Endothelial cell (in vitro differentiated cells): ENCODE measurements around the gene DERL3. TPM values are rescaled to one million over a fixed set of nuclear protein-coding genes. Genes with fewer than 3 reads are reported as not detected.
"Not testable (repeated sequence)": the region's sequence is repeated elsewhere in the genome, so short reads cannot be mapped to it uniquely, and the experiment has no call there.

ENCODE experiments used
- DNase-seq: peaks from one replicate; pipeline ENCODE4 v3.0.0; 2021; ENCODE audit warnings: low spot score
- H3K27ac Mint-ChIP-seq: one replicate; pipeline ENCODE4 v1.8.0; 2021; ENCODE audit warnings: mixed read lengths, inconsistent platforms; ENCODE audit not compliant: unreplicated experiment
- H3K27me3 Mint-ChIP-seq: one replicate; pipeline ENCODE4 v1.8.0; 2021; ENCODE audit warnings: mild to moderate bottlenecking, moderate library complexity, mixed read lengths, inconsistent platforms; ENCODE audit not compliant: unreplicated experiment
- H3K36me3 Mint-ChIP-seq: one replicate; pipeline ENCODE4 v1.8.0; 2021; ENCODE audit warnings: mild to moderate bottlenecking, low read depth, mixed read lengths, inconsistent platforms; ENCODE audit not compliant: unreplicated experiment
- H3K4me1 Mint-ChIP-seq: one replicate; pipeline ENCODE4 v1.8.0; 2021; ENCODE audit warnings: mild to moderate bottlenecking, mixed read lengths, inconsistent platforms; ENCODE audit not compliant: unreplicated experiment
- H3K4me3 Mint-ChIP-seq: one replicate; pipeline ENCODE4 v1.8.0; 2021; ENCODE audit warnings: mild to moderate bottlenecking, mixed read lengths, inconsistent platforms; ENCODE audit not compliant: unreplicated experiment
- H3K9me3 Mint-ChIP-seq: one replicate; pipeline ENCODE4 v1.8.0; 2021; ENCODE audit warnings: mixed read lengths, inconsistent platforms; ENCODE audit not compliant: unreplicated experiment
- CTCF ChIP-seq: fragments of 200-600 bp; sonication (generic); IDR thresholded peaks from one replicate; pipeline ENCODE4 v1.5.0; 2021; ENCODE audit warnings: antibody characterized with exemption; ENCODE audit not compliant: unreplicated experiment
- total RNA-seq: library from RNA; stranded (reverse); fragmentation: NEBNext Ultra II Directional; extraction: Animal tissue kit (Norgen Biotek cat#: 25700); gene quantifications from one replicate; pipeline ENCODE4 v1.2.1, GENCODE V29; 2021; ENCODE audit not compliant: unreplicated experiment

DERL3 gene
- total RNA-seq, 1 donor from 2014 or later: 1.3 TPM

- Mint-ChIP-seq H3K4me1 (no peaks in the 10 kb centered on the region), H3K27ac (no peak overlapping the region), H3K36me3 (peaks cover 24% of the 10 kb centered on the region), H3K4me3 (no peak overlapping the region), H3K9me3 (no peaks in the 10 kb centered on the region), H3K27me3 (peaks cover 3% of the 10 kb centered on the region)
- TF ChIP-seq CTCF: no peak
- no peak for DNase-seq
Measured at GRCh38 chr22:23877566-23877965, 38.8 kb upstream of the DERL3 start.

GRCh38 chr22:23875801-23876200 is 37.0 kb upstream of the DERL3 start:
- TF ChIP-seq CTCF: no peak
- Mint-ChIP-seq H3K4me1 (no peaks in the 10 kb centered on the region), H3K4me3 (no peak overlapping the region), H3K36me3 (peaks cover 15% of the 10 kb centered on the region), H3K27me3 (peaks cover under 1% of the 10 kb centered on the region), H3K9me3 (no peaks in the 10 kb centered on the region), H3K27ac (no peak overlapping the region)
- DNase-seq: no peak

GRCh38 chr22:23874871-23875270 is 36.1 kb upstream of the DERL3 start:
- no peak for TF ChIP-seq CTCF
- Mint-ChIP-seq H3K9me3 (no peaks in the 10 kb centered on the region), H3K27ac (no peak overlapping the region), H3K27me3 (no peaks in the 10 kb centered on the region), H3K4me1 (peaks cover 3% of the 10 kb centered on the region), H3K36me3 (peaks cover 19% of the 10 kb centered on the region), H3K4me3 (no peak overlapping the region)
- DNase-seq: no peak

DNA sequence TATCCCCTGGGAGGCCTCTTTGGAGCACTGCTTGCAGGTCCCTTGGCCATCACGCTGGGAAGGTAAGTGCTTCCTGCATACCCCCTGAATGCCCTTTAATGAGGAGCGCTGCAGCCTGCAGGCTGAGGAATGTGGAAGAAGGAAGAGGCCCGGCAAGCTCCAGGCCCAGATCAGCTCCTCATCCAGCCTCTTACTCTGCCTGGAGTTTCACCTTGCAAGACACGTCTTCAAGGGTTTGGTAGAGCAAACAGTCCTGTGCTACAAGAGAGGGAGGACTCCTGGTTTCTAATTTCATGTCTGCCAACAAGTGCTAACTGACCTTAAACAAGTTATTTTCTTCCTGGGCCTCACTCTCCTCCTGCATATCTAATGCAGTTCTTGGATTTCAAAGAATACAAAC is 29.8 kb upstream of the DERL3 start:
- no peaks in the 10 kb centered on the region for H3K27me3 Mint-ChIP-seq
- no peak overlapping the region for H3K27ac Mint-ChIP-seq

DNA sequence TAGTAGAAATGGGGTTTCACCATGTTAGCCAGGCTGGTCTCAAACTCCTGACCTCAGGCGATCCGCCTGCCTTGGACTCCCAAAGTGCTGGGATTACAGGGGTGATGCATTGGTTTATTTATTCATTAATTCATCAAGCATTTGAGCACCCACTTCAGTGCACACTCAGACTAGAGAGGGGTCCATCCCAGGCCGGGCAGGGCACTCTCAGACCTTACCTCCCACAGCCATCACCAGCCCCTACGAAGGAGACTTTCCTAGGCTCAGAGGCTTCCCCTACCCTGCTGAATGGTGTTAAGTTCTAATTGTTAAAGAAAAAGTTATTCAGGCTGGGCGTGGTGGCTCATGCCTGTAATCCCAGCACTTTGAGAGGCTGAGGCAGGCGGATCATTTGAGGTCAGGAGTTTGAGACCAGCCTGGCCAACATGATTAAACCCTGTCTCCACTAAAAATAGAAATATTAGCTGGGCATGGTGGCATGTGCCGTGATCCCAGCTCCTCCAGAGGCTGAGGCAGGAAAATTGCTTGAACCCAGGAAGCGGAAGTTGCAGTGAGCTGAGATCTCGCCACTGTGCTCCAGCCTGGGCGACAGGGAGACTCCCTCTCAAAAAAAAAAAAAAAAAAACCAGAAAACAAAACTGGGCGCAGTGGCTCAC is 25.8 kb upstream of the DERL3 start:
- not testable (repeated sequence) for DNase-seq, H3K4me1 Mint-ChIP-seq, H3K27me3 Mint-ChIP-seq, H3K27ac Mint-ChIP-seq, H3K4me3 Mint-ChIP-seq, H3K9me3 Mint-ChIP-seq
- H3K36me3 Mint-ChIP-seq: peaks cover 13% of the 10 kb centered on the region

More for the DNA sequence above, 29.8 kb upstream of the DERL3 start:
- no peak for DNase-seq
- Mint-ChIP-seq H3K9me3 (no peaks in the 10 kb centered on the region), H3K4me3 (no peak overlapping the region), H3K36me3 (peaks cover 13% of the 10 kb centered on the region), H3K4me1 (peaks cover 3% of the 10 kb centered on the region)
- TF ChIP-seq CTCF: no peak
